HTERT RPE-1 (cell line): ENCODE measurements around the gene AIF1L.
"Not testable (repeated sequence)": the region's sequence is repeated elsewhere in the genome, so short reads cannot be mapped to it uniquely, and the experiment has no call there.

ENCODE experiments used
- in situ Hi-C: fragments of 300-500 bp; cut with MboI; formaldehyde crosslinking; loops from 4 replicates; pipeline ENCODE4 v1.14.3; 2020; ENCODE audit warnings: low sequenced_read_pairs

AIF1L gene

DNA sequence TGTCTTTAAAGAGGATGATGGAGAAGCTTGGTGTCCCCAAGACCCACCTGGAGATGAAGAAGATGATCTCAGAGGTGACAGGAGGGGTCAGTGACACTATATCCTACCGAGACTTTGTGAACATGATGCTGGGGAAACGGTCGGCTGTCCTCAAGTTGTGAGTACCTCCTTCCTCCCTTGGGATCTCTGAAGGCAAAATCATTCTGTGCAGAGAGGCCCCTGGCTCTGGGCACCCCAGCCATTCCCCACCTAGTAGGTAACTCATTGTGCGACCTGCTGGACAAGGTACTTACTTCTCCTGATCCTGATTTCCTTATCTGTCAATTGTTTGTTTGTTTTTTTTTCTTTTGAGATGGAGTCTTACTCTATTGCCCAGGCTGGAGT, 21.4 kb downstream of the AIF1L start:
- in situ Hi-C loops = no loop called here

GRCh38 chr9:131119600-131119999, 23.3 kb downstream of the AIF1L start:
- in situ Hi-C loops = no loop called here

- in situ Hi-C loops = no loop called here
Observed at GRCh38 chr9:131120620-131121228, 24.4 kb downstream of the AIF1L start.

GRCh38 chr9:131121346-131121745, 25.0 kb downstream of the AIF1L start:
- in situ Hi-C loops = no loop called here

- in situ Hi-C loops = no loop called here
Observed at GRCh38 chr9:131122158-131122557, 25.8 kb downstream of the AIF1L start.

DNA sequence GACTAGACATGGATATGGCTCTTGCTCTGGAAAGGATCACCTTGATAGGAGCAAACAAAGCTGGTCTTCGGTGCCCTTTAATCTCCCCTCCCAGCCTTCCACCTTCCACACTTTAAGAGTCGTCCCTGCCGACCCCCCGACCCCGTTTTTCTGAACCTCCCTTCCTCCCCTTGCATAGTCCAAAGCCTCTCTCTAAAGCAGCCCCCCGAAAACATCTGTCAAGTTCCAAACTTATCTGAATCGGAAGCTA, 28.6 kb downstream of the AIF1L start:
- in situ Hi-C loops = no loop called here

GRCh38 chr9:131125288-131126058, 29.1 kb downstream of the AIF1L start, which contains the start of gene NUP214:
Gene NUP214, plus strand, starts transcription at chr9:131125586. Its CDS starts 119 bp downstream, at chr9:131125705.
- in situ Hi-C loops = no loop called here

- in situ Hi-C loops = no loop called here
Observed at GRCh38 chr9:131126059-131126426, 29.7 kb downstream of the AIF1L start.

- in situ Hi-C loops = no loop called here
Observed at GRCh38 chr9:131129183-131129582, 32.9 kb downstream of the AIF1L start.

- in situ Hi-C loops = no loop called here
Observed at GRCh38 chr9:131138676-131139075, 42.3 kb downstream of the AIF1L start.

DNA sequence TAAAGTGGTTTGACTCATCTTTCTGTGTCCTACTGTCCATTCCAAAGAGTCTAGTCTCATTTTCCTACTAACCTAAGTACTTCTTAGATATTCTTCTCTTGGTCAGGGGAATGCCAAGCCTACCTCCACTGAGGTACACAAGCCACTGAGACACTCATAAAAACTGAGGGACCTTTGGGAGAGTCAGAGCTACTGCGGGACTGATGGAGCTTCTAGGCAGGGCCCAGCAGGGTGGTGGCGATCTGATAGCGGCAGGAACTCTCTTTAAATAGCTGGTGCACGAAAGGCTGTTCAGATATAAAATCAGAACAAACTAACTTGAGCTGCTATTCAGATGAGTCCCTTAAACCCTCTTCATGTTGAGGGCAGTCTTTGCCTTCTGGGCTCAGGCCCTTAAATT, 43.8 kb downstream of the AIF1L start:
- in situ Hi-C loops = no loop called here

GRCh38 chr9:131140550-131140949, 44.2 kb downstream of the AIF1L start:
- in situ Hi-C loops = no loop called here

GRCh38 chr9:131142160-131142559, 45.8 kb downstream of the AIF1L start:
- in situ Hi-C loops = no loop called here

DNA sequence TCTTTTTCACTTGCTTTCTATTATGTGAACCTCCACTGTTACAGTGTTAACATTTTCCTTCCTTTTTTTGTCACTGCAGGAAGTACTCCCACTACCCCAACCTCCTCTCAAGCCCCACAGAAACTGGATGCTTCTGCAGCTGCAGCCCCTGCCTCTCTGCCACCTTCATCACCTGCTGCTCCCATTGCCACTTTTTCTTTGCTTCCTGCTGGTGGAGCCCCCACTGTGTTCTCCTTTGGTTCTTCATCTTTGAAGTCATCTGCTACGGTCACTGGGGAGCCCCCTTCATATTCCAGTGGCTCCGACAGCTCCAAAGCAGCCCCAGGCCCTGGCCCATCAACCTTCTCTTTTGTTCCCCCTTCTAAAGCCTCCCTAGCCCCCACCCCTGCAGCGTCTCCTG, 47.9 kb downstream of the AIF1L start:
- in situ Hi-C loops = no loop called here

GRCh38 chr9:131145245-131145644, 48.9 kb downstream of the AIF1L start:
- in situ Hi-C loops = no loop called here

DNA sequence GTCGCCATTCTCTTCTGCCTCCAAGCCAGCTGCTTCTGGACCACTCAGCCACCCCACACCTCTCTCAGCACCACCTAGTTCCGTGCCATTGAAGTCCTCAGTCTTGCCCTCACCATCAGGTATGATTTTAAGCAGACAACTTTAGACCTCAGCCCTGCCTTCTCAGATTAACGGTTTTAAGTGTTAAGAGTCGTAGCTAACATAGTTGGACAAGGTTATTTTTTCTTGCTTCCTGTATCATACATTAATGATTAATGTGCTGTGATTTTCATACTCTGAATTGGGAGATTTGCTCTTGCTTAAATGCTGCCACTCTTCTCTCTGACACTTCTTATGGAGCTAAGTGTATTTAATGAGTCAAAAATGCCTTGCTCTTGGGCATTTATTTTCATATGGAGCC, 49.9 kb downstream of the AIF1L start:
- in situ Hi-C loops = no loop called here

GRCh38 chr9:131148276-131148675, 51.9 kb downstream of the AIF1L start:
- in situ Hi-C loops = no loop called here

- in situ Hi-C loops = no loop called here
Observed at GRCh38 chr9:131148966-131149687, 52.8 kb downstream of the AIF1L start.

GRCh38 chr9:131149688-131150053, 53.3 kb downstream of the AIF1L start:
- in situ Hi-C loops = no loop called here

DNA sequence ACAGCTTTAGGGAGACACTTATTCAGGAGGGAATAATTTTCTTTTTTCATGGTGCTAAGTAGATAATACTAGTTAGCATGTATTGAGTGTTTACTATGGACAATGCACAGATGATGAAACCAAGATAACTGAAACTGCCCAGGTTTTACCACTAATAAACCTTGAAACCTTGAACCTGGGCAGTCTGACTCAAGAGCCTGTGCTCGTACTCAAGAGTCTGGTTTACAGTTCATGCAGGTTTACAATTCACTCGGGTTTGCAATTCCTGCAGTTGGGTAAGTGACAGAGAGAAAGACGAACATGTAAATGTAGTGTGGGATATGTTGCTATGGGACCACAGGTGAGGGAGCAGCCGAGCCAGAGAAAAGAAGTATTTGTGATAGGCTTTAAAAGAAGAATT, 57.3 kb downstream of the AIF1L start:
- in situ Hi-C loops = no loop called here

DNA sequence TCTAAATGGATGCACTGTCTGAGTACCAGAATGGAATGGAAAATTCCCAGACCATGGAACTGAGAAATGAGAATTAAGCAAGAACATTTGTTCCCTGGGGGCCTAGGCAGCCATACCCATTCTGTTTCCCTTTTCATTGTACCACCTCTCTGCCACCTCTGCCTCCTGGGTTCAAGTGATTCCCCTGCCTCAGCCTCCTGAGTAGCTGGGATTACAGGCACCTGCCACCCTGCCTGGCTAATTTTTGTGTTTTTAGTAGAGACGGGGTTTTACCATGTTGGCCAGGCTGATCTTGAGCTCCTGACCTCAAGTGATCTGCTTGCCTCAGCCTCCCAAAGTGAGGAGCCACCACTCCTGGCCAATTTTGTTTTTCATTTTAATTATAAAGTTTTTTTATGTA, 62.3 kb downstream of the AIF1L start:
- in situ Hi-C loops = not testable (repeated sequence)

- in situ Hi-C loops = no loop called here
Observed at GRCh38 chr9:131160416-131161112, 64.2 kb downstream of the AIF1L start.
